Neural cell (in vitro differentiated cells): Measurements from ENCODE around the gene SKOR1.
A peak's percentile ranks its signal among the peaks of the same experiment; 100 is the strongest.

ENCODE experiments used
- CTCF ChIP-seq: fragments of 450-650 bp; IDR thresholded peaks from 2 replicates; pipeline ENCODE4 v1.5.1; 2014; ENCODE audit warnings: antibody characterized with exemption, mild to moderate bottlenecking, moderate library complexity; ENCODE audit not compliant: poor library complexity, severe bottlenecking
- EP300 ChIP-seq: fragments of 450-650 bp; conservative IDR thresholded peaks from 2 replicates; pipeline ENCODE4 v1.6.1; 2014; ENCODE audit warnings: antibody characterized with exemption, mild to moderate bottlenecking, moderate library complexity; ENCODE audit not compliant: poor library complexity, severe bottlenecking
- POLR2AphosphoS5 ChIP-seq: IDR thresholded peaks from 2 replicates; pipeline ENCODE4 v1.6.1; 2012

DNA sequence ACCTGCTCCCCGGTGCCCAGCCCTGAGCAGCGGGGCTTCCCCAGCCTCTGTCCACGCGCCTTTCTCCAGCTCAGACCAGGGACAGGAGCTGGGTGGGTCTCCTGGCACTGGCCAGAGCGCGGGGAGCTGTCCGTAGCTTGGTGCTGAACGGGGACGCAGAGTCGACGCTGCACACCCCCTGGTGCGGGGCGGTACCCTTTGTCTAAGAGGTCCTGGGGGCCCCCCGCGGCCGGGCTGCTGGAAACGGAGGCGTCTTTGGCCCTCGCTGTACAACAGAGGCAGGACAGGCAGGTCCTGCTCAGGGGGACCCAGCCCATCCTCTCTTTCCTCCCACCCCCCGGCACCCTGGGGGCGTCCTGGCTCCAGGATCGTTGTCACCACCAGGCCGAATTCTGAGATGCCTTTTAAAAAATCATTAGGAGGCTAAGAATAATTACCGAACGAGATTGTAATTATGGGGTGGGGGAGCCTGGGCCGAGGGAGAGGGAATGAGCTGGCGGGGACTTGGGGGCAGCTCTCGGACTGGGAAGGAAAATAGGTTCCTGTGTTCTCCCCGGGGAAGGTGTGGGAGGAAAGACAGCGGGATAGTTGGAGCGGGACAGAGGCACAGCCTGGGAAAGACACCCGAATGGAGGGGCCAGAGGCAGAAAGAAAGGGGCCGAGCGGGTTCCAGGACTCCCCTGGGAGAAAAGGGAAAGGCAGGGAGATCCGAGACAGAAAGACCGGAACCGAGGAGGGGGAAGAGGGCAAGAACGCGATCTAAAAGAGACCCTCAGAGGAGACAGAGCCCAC lies 4.1 kb upstream of the SKOR1 start:
- TF ChIP-seq EP300 (no peak), CTCF (no peak), POLR2AphosphoS5 (peak; percentile 1)
